ENCODE measurements around the gene KRT35. TPM values are rescaled to one million over a fixed set of nuclear protein-coding genes. Genes with fewer than 3 reads are reported as not detected.

The KRT35 gene
- polyA plus RNA-seq, 4 donors: 0.10 to 0.14 TPM; not detected in 2

DNA sequence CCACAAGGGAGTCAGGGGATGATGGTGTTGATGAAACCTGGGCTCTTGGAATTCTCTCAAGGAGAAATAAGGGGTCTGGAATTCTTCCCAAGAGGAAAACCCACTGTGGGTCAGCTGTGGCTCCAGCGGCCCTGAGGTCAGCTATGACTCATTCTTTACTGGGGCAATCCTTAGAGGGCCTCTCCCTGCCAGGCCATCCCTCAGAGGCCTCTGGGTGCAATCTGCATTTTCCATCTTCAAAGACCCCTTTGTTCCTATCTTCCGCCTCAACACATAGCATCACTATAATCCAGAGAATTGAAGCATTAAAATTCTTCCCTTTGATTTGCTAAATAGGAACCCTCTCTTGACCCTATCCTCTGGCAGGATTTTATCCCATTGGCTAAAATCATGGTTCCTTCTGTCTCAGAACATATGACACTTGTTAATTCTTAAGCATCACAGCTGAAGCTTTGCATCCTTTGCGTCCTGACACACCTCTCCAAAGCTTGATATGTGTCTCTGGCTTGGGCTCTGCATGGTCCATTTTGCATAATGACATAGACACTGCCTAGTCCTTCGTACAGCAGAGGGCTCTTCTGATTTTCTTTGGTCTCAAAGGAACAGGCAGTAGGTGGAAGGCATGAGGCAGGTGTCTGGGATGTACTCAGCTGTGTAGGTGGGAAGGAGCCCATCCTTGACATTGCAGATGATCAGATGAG is 52.2 kb downstream of the KRT35 start:
- no peak for DNase-seq (ENCODE audit: low read depth in 4 of 4, low spot score in 2 of 4)

Other genes with a start within 250 kb of the KRT35 start
- gene KRTAP9-3, start 248.7 kb downstream of the KRT35 start, polyA plus RNA-seq (ENCODE audit: insufficient read length in 4 of 4): not detected
- not detected for gene KRTAP9-8, start 243.2 kb downstream of the KRT35 start, polyA plus RNA-seq (ENCODE audit: insufficient read length in 4 of 4)
- not detected for gene KRTAP9-4, start 231.5 kb downstream of the KRT35 start, polyA plus RNA-seq (ENCODE audit: insufficient read length in 4 of 4)
- not detected for gene KRTAP9-9, start 225.8 kb downstream of the KRT35 start, polyA plus RNA-seq (ENCODE audit: insufficient read length in 4 of 4)
- gene KRTAP9-6, start 215.8 kb downstream of the KRT35 start, polyA plus RNA-seq (ENCODE audit: insufficient read length in 4 of 4): under 1 TPM in 3 of 4 donors, not detected in 1; 0.09 to 0.14 (median 0.10) TPM
- gene KRTAP9-7, start 205.5 kb downstream of the KRT35 start, polyA plus RNA-seq (ENCODE audit: insufficient read length in 4 of 4): not detected
- gene KRTAP29-1, start 178.3 kb downstream of the KRT35 start, polyA plus RNA-seq (ENCODE audit: insufficient read length in 4 of 4): not detected
- not detected for gene KRTAP16-1, start 171.8 kb downstream of the KRT35 start, polyA plus RNA-seq (ENCODE audit: insufficient read length in 4 of 4)
- gene KRTAP17-1, start 165.4 kb downstream of the KRT35 start, polyA plus RNA-seq (ENCODE audit: insufficient read length in 4 of 4): not detected
- not detected for gene KRT33A, start 130.3 kb downstream of the KRT35 start, polyA plus RNA-seq (ENCODE audit: insufficient read length in 4 of 4)
- not detected for gene KRT33B, start 111.3 kb downstream of the KRT35 start, polyA plus RNA-seq (ENCODE audit: insufficient read length in 4 of 4)
- gene KRT34, start 98.8 kb downstream of the KRT35 start, polyA plus RNA-seq (ENCODE audit: insufficient read length in 4 of 4): not detected
- gene KRT31, start 83.5 kb downstream of the KRT35 start, polyA plus RNA-seq (ENCODE audit: insufficient read length in 4 of 4): not detected
- not detected for gene KRT37, start 56.6 kb downstream of the KRT35 start, polyA plus RNA-seq (ENCODE audit: insufficient read length in 4 of 4)
- gene KRT38, start 40.2 kb downstream of the KRT35 start, polyA plus RNA-seq (ENCODE audit: insufficient read length in 4 of 4): not detected
- gene KRT32, start 13.8 kb downstream of the KRT35 start, polyA plus RNA-seq (ENCODE audit: insufficient read length in 4 of 4): not detected
- gene KRT36, start 8.8 kb upstream of the KRT35 start, polyA plus RNA-seq (ENCODE audit: insufficient read length in 4 of 4): not detected
- gene KRT13, start 24.5 kb upstream of the KRT35 start, polyA plus RNA-seq (ENCODE audit: insufficient read length in 4 of 4): under 1 TPM; 0.31 to 0.93 (median 0.40) TPM
- gene KRT15, start 37.7 kb upstream of the KRT35 start, polyA plus RNA-seq (ENCODE audit: insufficient read length in 4 of 4): 1 to 10 TPM in 2 of 4 donors, under 1 TPM in 2; 0.49 to 2.6 (median 1.2) TPM
- gene KRT19, start 47.2 kb upstream of the KRT35 start, polyA plus RNA-seq (ENCODE audit: insufficient read length in 4 of 4): 100 to 1,000 TPM; 165 to 257 (median 212) TPM
- gene KRT9, start 90.9 kb upstream of the KRT35 start, polyA plus RNA-seq (ENCODE audit: insufficient read length in 4 of 4): not detected
- under 1 TPM in 3 of 4 donors, not detected in 1; 0.16 to 0.70 (median 0.51) TPM for gene KRT14, start 105.7 kb upstream of the KRT35 start, polyA plus RNA-seq (ENCODE audit: insufficient read length in 4 of 4)
- not detected for gene KRT16, start 131.6 kb upstream of the KRT35 start, polyA plus RNA-seq (ENCODE audit: insufficient read length in 4 of 4)
- gene KRT17, start 143.4 kb upstream of the KRT35 start, polyA plus RNA-seq (ENCODE audit: insufficient read length in 4 of 4): 1 to 10 TPM; 1.5 to 3.4 (median 1.7) TPM
- 100 to 1,000 TPM; 593 to 776 (median 721) TPM for gene EIF1, start 207.7 kb upstream of the KRT35 start, polyA plus RNA-seq (ENCODE audit: insufficient read length in 4 of 4)
- gene GAST, start 231.2 kb upstream of the KRT35 start, polyA plus RNA-seq (ENCODE audit: insufficient read length in 4 of 4): not detected